ENCODE results near the gene CNN1. TPM values are rescaled to one million over a fixed set of nuclear protein-coding genes. Genes with fewer than 3 reads are reported as not detected.

The CNN1 gene
- polyA plus RNA-seq, 1 of the 3 experiments (the other 2 are of a cell fraction): 4.6 TPM

GRCh38 chr19:11554160-11554559 lies 15.5 kb downstream of the CNN1 start:
- 94% methylated on average over 11 of the region's 12 CpGs for WGBS (ENCODE audit: low lambda C conversion rate)
- Histone ChIP-seq H3K9me2 (no peaks in the 10 kb centered on the region), H3K9ac (no peak overlapping the region), H3K27me3 (ENCODE audit: insufficient read depth) (no peaks in the 10 kb centered on the region), H3K36me3 (replicated peaks in 1 of 2; ENCODE audit: control insufficient read depth in 1 of 2, insufficient read depth in 2 of 2, low read length in 1 of 2) (peaks cover 3 to 21% of the 10 kb centered on the region in 2 experiments), H3K27ac (ENCODE audit: low read depth in 2 of 2, low read length in 1 of 2) (no peak overlapping the region), H3K4me3 (ENCODE audit: low read depth in 2 of 2, low read length in 1 of 2) (no peak overlapping the region), H4K20me1 (ENCODE audit: insufficient read depth) (peaks cover 24% of the 10 kb centered on the region), H3F3A (replicated peaks; ENCODE audit: insufficient read depth) (no peaks in the 10 kb centered on the region), H2AFZ (ENCODE audit: low read depth) (no peak overlapping the region), H3K4me1 (ENCODE audit: control insufficient read depth in 1 of 2, insufficient read depth in 2 of 2, low read depth in 1 of 2, low read length in 1 of 2) (peaks cover 5 to 7% of the 10 kb centered on the region in 2 experiments; a peak in 1 of 4 replicates), H3K79me2 (ENCODE audit: insufficient read depth) (peaks cover 48% of the 10 kb centered on the region), H3K4me2 (no peak overlapping the region), H3K9me3 (no peaks in the 10 kb centered on the region)
- POLR2A ChIA-PET: no interaction called here
- CTCF ChIA-PET: interaction anchor here (0.8 kb wide), 1 partner anchor 57 kb away, joined by 3 read pairs; no protein-coding TSS in a partner anchor
- DNase-seq: no peak
- no peak for TF ChIP-seq EP300 (IDR thresholded peaks at IDR 0.05; ENCODE audit: borderline replicate concordance in 1 of 2, low read depth in 1 of 2, low read length in 1 of 2)
- TF ChIP-seq, protein P1, sequence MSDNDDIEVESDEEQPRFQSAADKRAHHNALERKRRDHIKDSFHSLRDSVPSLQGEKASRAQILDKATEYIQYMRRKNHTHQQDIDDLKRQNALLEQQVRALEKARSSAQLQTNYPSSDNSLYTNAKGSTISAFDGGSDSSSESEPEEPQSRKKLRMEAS (IDR thresholded peaks at IDR 0.05; ENCODE audit: low read depth): no peak
- no peak for TF ChIP-seq ZBTB33 (IDR thresholded peaks at IDR 0.05; ENCODE audit: borderline replicate concordance, low read depth)
- TF ChIP-seq FOSL2 (IDR thresholded peaks at IDR 0.05; ENCODE audit: borderline replicate concordance, low read depth): no peak
- no peak for TF ChIP-seq MEF2A (IDR thresholded peaks at IDR 0.05; ENCODE audit: borderline replicate concordance, low read depth)
- no peak for TF ChIP-seq POLR2AphosphoS5 (IDR thresholded peaks at IDR 0.05; ENCODE audit: low read depth, low read length)
- no peak for TF ChIP-seq ELF1 (IDR thresholded peaks at IDR 0.05)
- no peak for TF ChIP-seq CTCF (IDR thresholded peaks at IDR 0.05)
- no peak for TF ChIP-seq TEAD4 (IDR thresholded peaks at IDR 0.05; ENCODE audit: borderline replicate concordance, insufficient read depth)

- H3K79me2 ChIP-seq (ENCODE audit: insufficient read depth): peaks cover 48% of the 10 kb centered on the region
- H3F3A ChIP-seq (replicated peaks; ENCODE audit: insufficient read depth): no peaks in the 10 kb centered on the region
- H3K9me2 ChIP-seq: no peaks in the 10 kb centered on the region
- H3K4me3 ChIP-seq (ENCODE audit: low read depth in 2 of 2, low read length in 1 of 2): no peak overlapping the region
- WGBS (ENCODE audit: low lambda C conversion rate): 84% methylated on average over 5 of the region's 6 CpGs
- H4K20me1 ChIP-seq (ENCODE audit: insufficient read depth): peaks cover 24% of the 10 kb centered on the region
- POLR2A ChIA-PET: no interaction called here
- peaks cover 5 to 7% of the 10 kb centered on the region in 2 experiments; a peak in 1 of 4 replicates for H3K4me1 ChIP-seq (ENCODE audit: control insufficient read depth in 1 of 2, insufficient read depth in 2 of 2, low read depth in 1 of 2, low read length in 1 of 2)
- H3K27ac ChIP-seq (ENCODE audit: low read depth in 2 of 2, low read length in 1 of 2): no peak overlapping the region
- H3K9me3 ChIP-seq: no peaks in the 10 kb centered on the region
- CTCF ChIA-PET: interaction anchor here (1.3 kb wide), 1 partner anchor 19 kb away, joined by 4 read pairs; no protein-coding TSS in a partner anchor
- H3K9ac ChIP-seq: no peak overlapping the region
- peaks cover 3 to 21% of the 10 kb centered on the region in 2 experiments for H3K36me3 ChIP-seq (replicated peaks in 1 of 2; ENCODE audit: control insufficient read depth in 1 of 2, insufficient read depth in 2 of 2, low read length in 1 of 2)
- no peaks in the 10 kb centered on the region for H3K27me3 ChIP-seq (ENCODE audit: insufficient read depth)
- H3K4me2 ChIP-seq: no peak overlapping the region
- H2AFZ ChIP-seq (ENCODE audit: low read depth): no peak overlapping the region
- no peak for TF ChIP-seq NRF1 (IDR thresholded peaks at IDR 0.05; ENCODE audit: low read depth, low read length)
- no peak for TF ChIP-seq YY1 (IDR thresholded peaks at IDR 0.05; ENCODE audit: low read depth)
- no peak for TF ChIP-seq TAF1 (IDR thresholded peaks at IDR 0.05; ENCODE audit: borderline replicate concordance, low read depth, low read length)
- TF ChIP-seq FOXM1 (IDR thresholded peaks at IDR 0.05; ENCODE audit: low read depth): no peak
- TF ChIP-seq ELF1 (IDR thresholded peaks at IDR 0.05): no peak
- no peak for TF ChIP-seq RAD21 (IDR thresholded peaks at IDR 0.05; ENCODE audit: low read length)
- TF ChIP-seq EP300 (IDR thresholded peaks at IDR 0.05; ENCODE audit: borderline replicate concordance in 1 of 2, low read depth in 1 of 2, low read length in 1 of 2): no peak
- no peak for TF ChIP-seq RCOR1 (IDR thresholded peaks at IDR 0.05; ENCODE audit: low read length)
- no peak for TF ChIP-seq FOXJ3 (CRISPR knock-in tag; IDR thresholded peaks at IDR 0.05)
- TF ChIP-seq POLR2AphosphoS5 (IDR thresholded peaks at IDR 0.05; ENCODE audit: low read depth, low read length): no peak
- TF ChIP-seq SIN3A (IDR thresholded peaks at IDR 0.05; ENCODE audit: borderline replicate concordance, low read depth, low read length): no peak
- no peak for TF ChIP-seq SMC3 (IDR thresholded peaks at IDR 0.05; ENCODE audit: low read depth, low read length)
- no peak for TF ChIP-seq GABPA (IDR thresholded peaks at IDR 0.05; ENCODE audit: low read depth)
- TF ChIP-seq USF1 (IDR thresholded peaks at IDR 0.05; ENCODE audit: borderline replicate concordance, low read depth): no peak
- TF ChIP-seq NFIC (IDR thresholded peaks at IDR 0.05; ENCODE audit: borderline replicate concordance): no peak
- TF ChIP-seq FOSL2 (IDR thresholded peaks at IDR 0.05; ENCODE audit: borderline replicate concordance, low read depth): no peak
- no peak for DNase-seq
These were observed 16.6 kb downstream of the CNN1 start for GRCh38 chr19:11555246-11555645.
